SK-N-SH (cell line): ENCODE results near the gene ROBO3. TPM values are rescaled to one million over a fixed set of nuclear protein-coding genes. Genes with fewer than 3 reads are reported as not detected.

Experiments used
- CTCF ChIA-PET: fragments of 300-600, 350-600 bp; formaldehyde crosslinking; extraction: SDS; loops from one replicate; lab custom pipeline; 2021; lab: Yijun Ruan, JAX
- POLR2A ChIA-PET: fragments of 350-600 bp; sonication (Branson Sonifier 250); formaldehyde crosslinking; extraction: SDS; loops from one replicate; lab custom pipeline; 2020; ENCODE audit warnings: antibody characterized with exemption, inconsistent platforms; lab: Yijun Ruan, JAX
- DNase-seq: peaks from one replicate; pipeline ENCODE4 v3.0.0; 2012
- H2AFZ ChIP-seq: fragments of 200-600 bp; sonication (generic); 2 replicates; pipeline ENCODE4 v1.8.1; 2016; ENCODE audit warnings: antibody characterized with exemption, mild to moderate bottlenecking, low read depth
- H3F3A ChIP-seq: fragments of 200-600 bp; sonication (generic); replicated peaks from 2 replicates; pipeline ENCODE3; 2016; ENCODE audit warnings: antibody characterized with exemption, mild to moderate bottlenecking; ENCODE audit not compliant: insufficient read depth
- H3K27ac ChIP-seq, 2 experiments: fragments of 200-500 bp in 1 of 2; fragments of 200-600 bp in 1 of 2; sonication (Bioruptor generic) in 1 of 2; sonication (generic), shearing (Covaris generic) in 1 of 2; 2 replicates each; pipeline versions ENCODE4 v1.5.1 to v1.6.1; 2014 to 2016; ENCODE audit warnings: low read depth in 2 of 2, inconsistent platforms in 1 of 2, low read length in 1 of 2, mild to moderate bottlenecking in 1 of 2, mixed read lengths in 1 of 2
- H3K27me3 ChIP-seq: fragments of 200-600 bp; sonication (generic), shearing (Covaris generic); 2 replicates; pipeline ENCODE4 v1.6.1; 2016; ENCODE audit warnings: mixed run types; ENCODE audit not compliant: insufficient read depth
- H3K36me3 ChIP-seq, 2 experiments: fragments of 200-500 bp in 1 of 2; fragments of 200-600 bp in 1 of 2; sonication (Bioruptor generic) in 1 of 2; sonication (generic) in 1 of 2; replicated peaks in 1 of 2; 2 replicates each; pipeline versions ENCODE3 to v1.5.1; 2014 to 2016; ENCODE audit warnings: low read length in 1 of 2, mild to moderate bottlenecking in 1 of 2; ENCODE audit not compliant: insufficient read depth in 2 of 2, control insufficient read depth in 1 of 2
- H3K4me1 ChIP-seq, 2 experiments: fragments of 200-500 bp in 1 of 2; fragments of 200-600 bp in 1 of 2; sonication (Bioruptor generic) in 1 of 2; sonication (generic), shearing (Covaris generic) in 1 of 2; 2 replicates each; pipeline versions ENCODE4 v1.5.1 to v1.6.1; 2014 to 2016; ENCODE audit warnings: low read depth in 1 of 2, low read length in 1 of 2, mixed run types in 1 of 2; ENCODE audit not compliant: insufficient read depth in 2 of 2, control insufficient read depth in 1 of 2
- H3K4me2 ChIP-seq: fragments of 200-600 bp; sonication (generic), shearing (Covaris generic); 2 replicates; pipeline ENCODE4 v1.6.1; 2017; ENCODE audit warnings: mixed run types
- H3K4me3 ChIP-seq, 2 experiments: fragments of 200-500 bp in 1 of 2; fragments of 200-600 bp in 1 of 2; sonication (Bioruptor generic) in 1 of 2; sonication (generic), shearing (Covaris generic) in 1 of 2; 2 replicates each; pipeline versions ENCODE4 v1.5.1 to v1.8.1; 2014 to 2016; ENCODE audit warnings: low read depth in 2 of 2, inconsistent platforms in 1 of 2, low read length in 1 of 2, mild to moderate bottlenecking in 1 of 2, mixed read lengths in 1 of 2, moderate library complexity in 1 of 2
- H3K79me2 ChIP-seq: fragments of 200-600 bp; sonication (generic); 2 replicates; pipeline ENCODE4 v1.8.1; 2017; ENCODE audit warnings: mild to moderate bottlenecking; ENCODE audit not compliant: insufficient read depth
- H3K9ac ChIP-seq: fragments of 200-600 bp; sonication (generic); 2 replicates; pipeline ENCODE4 v1.6.1; 2017; ENCODE audit warnings: mixed run types
- H3K9me2 ChIP-seq: fragments of 200-600 bp; sonication (generic); 2 replicates; pipeline ENCODE4 v1.6.1; 2017; ENCODE audit warnings: mixed run types
- H3K9me3 ChIP-seq: fragments of 200-600 bp; sonication (generic); 2 replicates; pipeline ENCODE4 v1.6.1; 2017; ENCODE audit warnings: mixed run types, mild to moderate bottlenecking, moderate library complexity
- H4K20me1 ChIP-seq: fragments of 200-600 bp; sonication (generic); 2 replicates; pipeline ENCODE4 v1.6.1; 2017; ENCODE audit warnings: mild to moderate bottlenecking, mixed run types; ENCODE audit not compliant: insufficient read depth
- EP300 ChIP-seq, 2 experiments: IDR thresholded peaks; 2 replicates each; pipeline versions ENCODE4 v1.4.0 to v1.6.1; 2012; ENCODE audit warnings: borderline replicate concordance in 1 of 2, low read depth in 1 of 2, low read length in 1 of 2
- EZH2phosphoT487 ChIP-seq: fragments of 200-600 bp; sonication (generic); IDR thresholded peaks from 2 replicates; pipeline ENCODE4 v1.6.1; 2017; ENCODE audit warnings: low read depth, mixed run types, mild to moderate bottlenecking, antibody characterized with exemption, moderate library complexity, borderline replicate concordance
- FOSL2 ChIP-seq: IDR thresholded peaks from 2 replicates; pipeline ENCODE4 v1.4.0; 2012; ENCODE audit warnings: low read depth, mild to moderate bottlenecking, moderate library complexity, borderline replicate concordance
- GABPA ChIP-seq: IDR thresholded peaks from 2 replicates; pipeline ENCODE4 v1.4.0; 2012; ENCODE audit warnings: low read depth, mild to moderate bottlenecking
- GATA2 ChIP-seq: sonication (generic); formaldehyde crosslinking; IDR thresholded peaks from 2 replicates; pipeline ENCODE4 v1.5.0; 2020; ENCODE audit warnings: mild to moderate bottlenecking, missing genetic modification reagents
- MXI1 ChIP-seq: IDR thresholded peaks from 2 replicates; pipeline ENCODE4 v1.6.1; 2012; ENCODE audit warnings: mild to moderate bottlenecking, low read depth, low read length, improper control_type of control experiment
- NRF1 ChIP-seq: IDR thresholded peaks from 2 replicates; pipeline ENCODE4 v1.6.1; 2012; ENCODE audit warnings: low read depth, mild to moderate bottlenecking, low read length
- POLR2AphosphoS5 ChIP-seq: IDR thresholded peaks from 2 replicates; pipeline ENCODE4 v1.6.1; 2012; ENCODE audit warnings: low read depth, low read length
- SIN3A ChIP-seq: IDR thresholded peaks from 2 replicates; pipeline ENCODE4 v1.6.1; 2012; ENCODE audit warnings: low read depth, mild to moderate bottlenecking, low read length, moderate library complexity, borderline replicate concordance
- SMC3 ChIP-seq: IDR thresholded peaks from 2 replicates; pipeline ENCODE4 v1.6.1; 2012; ENCODE audit warnings: low read depth, low read length, improper control_type of control experiment
- TAF1 ChIP-seq: IDR thresholded peaks from 2 replicates; pipeline ENCODE4 v1.6.1; 2012; ENCODE audit warnings: low read depth, mild to moderate bottlenecking, low read length, moderate library complexity, borderline replicate concordance
- TCF12 ChIP-seq: IDR thresholded peaks from 2 replicates; pipeline ENCODE4 v1.4.0; 2012
- TEAD4 ChIP-seq: IDR thresholded peaks from 2 replicates; pipeline ENCODE4 v1.4.0; 2012; ENCODE audit warnings: mild to moderate bottlenecking, borderline replicate concordance; ENCODE audit not compliant: insufficient read depth
- YY1 ChIP-seq: IDR thresholded peaks from 2 replicates; pipeline ENCODE4 v1.4.0; 2012; ENCODE audit warnings: low read depth, mild to moderate bottlenecking
- WGBS: methylation state at CpG from one replicate; pipeline ENCODE4 v1.1.6; 2017; ENCODE audit warnings: low lambda C conversion rate; 5-methylcytosine and 5-hydroxymethylcytosine counted together
- polyA plus RNA-seq, 3 experiments: library from polyadenylated mRNA; depleted of rRNA; stranded (reverse); fragments of >200 nt; gene quantifications; 2 replicates each; pipeline ENCODE4 v1.2.3, GENCODE V29; 2012
- TF ChIP-seq, protein P1 (sequence below): IDR thresholded peaks from 2 replicates; pipeline ENCODE4 v1.4.0; 2012; ENCODE audit warnings: low read depth, borderline replicate concordance
- TF ChIP-seq, protein P2 (sequence below): IDR thresholded peaks from 2 replicates; pipeline ENCODE4 v1.4.0; 2012; ENCODE audit warnings: low read depth
- TF ChIP-seq, protein P3 (sequence below): fragments of 200-600 bp; sonication (generic); IDR thresholded peaks from 2 replicates; pipeline ENCODE4 v1.6.1; 2017; ENCODE audit warnings: antibody characterized with exemption, mild to moderate bottlenecking, moderate library complexity
- TF ChIP-seq, protein P4 (sequence below): fragments of 150-350 bp; IDR thresholded peaks from 2 replicates; pipeline ENCODE4 v1.6.1; 2016; ENCODE audit warnings: mild to moderate bottlenecking, low read depth, low read length
- TF ChIP-seq, protein P5 (sequence below): IDR thresholded peaks from 2 replicates; pipeline ENCODE4; 2012
- TF ChIP-seq, protein P6 (sequence below): IDR thresholded peaks from 2 replicates; pipeline ENCODE4 v1.6.1; 2012; ENCODE audit warnings: mild to moderate bottlenecking, low read depth, low read length, moderate library complexity

The ROBO3 gene
- polyA plus RNA-seq, 1 of the 3 experiments (the other 2 are of a cell fraction) = 59.8 TPM

DNA sequence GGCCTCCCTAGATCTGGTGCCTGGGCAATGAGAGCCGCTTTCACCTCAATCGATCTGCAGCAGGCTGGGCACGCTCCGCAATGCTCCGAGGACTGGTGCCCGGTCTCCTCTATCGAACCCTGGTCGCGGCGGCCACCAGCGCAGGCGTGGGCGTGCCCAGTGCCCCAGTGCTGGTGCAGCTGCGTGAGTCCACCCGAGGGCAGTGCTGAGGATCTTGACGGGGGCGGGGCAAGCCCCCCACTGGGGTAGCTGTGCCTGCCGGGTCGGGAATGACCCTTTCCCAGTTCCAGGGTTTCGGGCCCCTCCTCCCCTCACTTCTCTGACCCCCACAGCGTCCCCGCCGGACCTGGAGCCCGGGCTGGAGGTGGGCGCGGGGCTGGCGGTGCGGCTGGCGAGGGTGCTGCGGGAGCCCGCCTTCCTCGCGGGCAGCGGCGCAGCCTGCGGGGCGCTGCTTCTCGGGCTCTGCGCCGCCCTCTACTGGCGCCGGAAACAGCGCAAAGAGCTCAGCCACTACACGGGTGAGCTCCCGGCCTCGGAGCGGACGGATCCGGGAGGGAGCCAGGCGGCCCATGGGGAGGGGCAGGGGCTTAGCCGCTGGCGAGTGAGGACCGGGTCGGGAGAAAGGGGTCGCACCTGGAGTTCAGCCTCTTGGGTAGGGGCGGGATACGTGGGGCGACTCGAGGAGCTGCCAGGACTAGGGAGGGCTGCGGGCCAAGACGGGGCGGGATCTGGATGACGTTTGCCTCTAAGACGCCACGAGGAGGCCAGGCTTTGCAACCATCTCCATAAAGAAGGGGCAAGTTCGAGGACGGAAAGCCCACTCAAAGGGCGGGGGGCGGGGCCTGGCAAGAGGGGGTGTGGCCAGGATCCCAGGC, 10.9 kb downstream of the ROBO3 start:
- POLR2A ChIA-PET = interaction anchor here (0.6 to 1.4 kb wide), 10 partner anchors 9 to 207 kb away, joined by 3 to 15 read pairs (median 3); partner anchors contain the start of genes CCDC15, SIAE and SPA17
- Histone ChIP-seq H3K79me2 (no peaks in the 10 kb centered on the region; the same call in 1 of the 2 replicates), H3K4me2 (peak overlapping the region; percentile 96), H3K27me3 (no peaks in the 10 kb centered on the region), H3K27ac (peak overlapping the region; percentile 93 to 94), H3K4me1 (peaks cover 0 to 17% of the 10 kb centered on the region in 2 experiments; a peak in 1 of 4 replicates), H3K36me3 (no peaks in the 10 kb centered on the region), H3K9me2 (no peaks in the 10 kb centered on the region), H3K9me3 (no peaks in the 10 kb centered on the region), H2AFZ (peak overlapping the region; percentile 89), H3K9ac (peak overlapping the region; percentile 97), H3F3A (no peaks in the 10 kb centered on the region), H4K20me1 (no peaks in the 10 kb centered on the region), H3K4me3 (peak overlapping the region; percentile 73 to 80)
- WGBS = 2% methylated on average over 20 of the region's 69 CpGs
- CTCF ChIA-PET = interaction anchor here (0.5 to 5.0 kb wide), 37 partner anchors 8 to 539 kb away, joined by 3 to 55 read pairs (median 4); partner anchors contain the start of genes CCDC15, MSANTD2, NRGN and ROBO3
- DNase-seq = peak; percentile 96
- no peak for TF ChIP-seq EZH2phosphoT487
- peak; percentile 36; the same call in 1 of the 2 replicates for TF ChIP-seq SMC3
- no peak for TF ChIP-seq GATA2
- peak; percentile 63 for TF ChIP-seq NRF1
- TF ChIP-seq, protein P1, sequence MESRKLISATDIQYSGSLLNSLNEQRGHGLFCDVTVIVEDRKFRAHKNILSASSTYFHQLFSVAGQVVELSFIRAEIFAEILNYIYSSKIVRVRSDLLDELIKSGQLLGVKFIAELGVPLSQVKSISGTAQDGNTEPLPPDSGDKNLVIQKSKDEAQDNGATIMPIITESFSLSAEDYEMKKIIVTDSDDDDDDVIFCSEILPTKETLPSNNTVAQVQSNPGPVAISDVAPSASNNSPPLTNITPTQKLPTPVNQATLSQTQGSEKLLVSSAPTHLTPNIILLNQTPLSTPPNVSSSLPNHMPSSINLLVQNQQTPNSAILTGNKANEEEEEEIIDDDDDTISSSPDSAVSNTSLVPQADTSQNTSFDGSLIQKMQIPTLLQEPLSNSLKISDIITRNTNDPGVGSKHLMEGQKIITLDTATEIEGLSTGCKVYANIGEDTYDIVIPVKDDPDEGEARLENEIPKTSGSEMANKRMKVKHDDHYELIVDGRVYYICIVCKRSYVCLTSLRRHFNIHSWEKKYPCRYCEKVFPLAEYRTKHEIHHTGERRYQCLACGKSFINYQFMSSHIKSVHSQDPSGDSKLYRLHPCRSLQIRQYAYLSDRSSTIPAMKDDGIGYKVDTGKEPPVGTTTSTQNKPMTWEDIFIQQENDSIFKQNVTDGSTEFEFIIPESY = no peak
- TF ChIP-seq, protein P2, sequence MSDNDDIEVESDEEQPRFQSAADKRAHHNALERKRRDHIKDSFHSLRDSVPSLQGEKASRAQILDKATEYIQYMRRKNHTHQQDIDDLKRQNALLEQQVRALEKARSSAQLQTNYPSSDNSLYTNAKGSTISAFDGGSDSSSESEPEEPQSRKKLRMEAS = peak; percentile 78
- TF ChIP-seq MXI1 = peak; percentile 61
- peak; percentile 62 for TF ChIP-seq TAF1
- TF ChIP-seq POLR2AphosphoS5 = peak; percentile 80
- TF ChIP-seq TEAD4 = no peak
- peak; percentile 37; the same call in 1 of the 2 replicates for TF ChIP-seq TCF12
- peak; percentile 9; the same call in 1 of the 2 replicates for TF ChIP-seq FOSL2
- TF ChIP-seq EP300 (IDR thresholded peaks at IDR 0.05; ENCODE audit: borderline replicate concordance in 1 of 2, low read depth in 1 of 2, low read length in 1 of 2) = no peak
- TF ChIP-seq, protein P3, sequence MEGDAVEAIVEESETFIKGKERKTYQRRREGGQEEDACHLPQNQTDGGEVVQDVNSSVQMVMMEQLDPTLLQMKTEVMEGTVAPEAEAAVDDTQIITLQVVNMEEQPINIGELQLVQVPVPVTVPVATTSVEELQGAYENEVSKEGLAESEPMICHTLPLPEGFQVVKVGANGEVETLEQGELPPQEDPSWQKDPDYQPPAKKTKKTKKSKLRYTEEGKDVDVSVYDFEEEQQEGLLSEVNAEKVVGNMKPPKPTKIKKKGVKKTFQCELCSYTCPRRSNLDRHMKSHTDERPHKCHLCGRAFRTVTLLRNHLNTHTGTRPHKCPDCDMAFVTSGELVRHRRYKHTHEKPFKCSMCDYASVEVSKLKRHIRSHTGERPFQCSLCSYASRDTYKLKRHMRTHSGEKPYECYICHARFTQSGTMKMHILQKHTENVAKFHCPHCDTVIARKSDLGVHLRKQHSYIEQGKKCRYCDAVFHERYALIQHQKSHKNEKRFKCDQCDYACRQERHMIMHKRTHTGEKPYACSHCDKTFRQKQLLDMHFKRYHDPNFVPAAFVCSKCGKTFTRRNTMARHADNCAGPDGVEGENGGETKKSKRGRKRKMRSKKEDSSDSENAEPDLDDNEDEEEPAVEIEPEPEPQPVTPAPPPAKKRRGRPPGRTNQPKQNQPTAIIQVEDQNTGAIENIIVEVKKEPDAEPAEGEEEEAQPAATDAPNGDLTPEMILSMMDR = peak; percentile 75
- TF ChIP-seq, protein P4, sequence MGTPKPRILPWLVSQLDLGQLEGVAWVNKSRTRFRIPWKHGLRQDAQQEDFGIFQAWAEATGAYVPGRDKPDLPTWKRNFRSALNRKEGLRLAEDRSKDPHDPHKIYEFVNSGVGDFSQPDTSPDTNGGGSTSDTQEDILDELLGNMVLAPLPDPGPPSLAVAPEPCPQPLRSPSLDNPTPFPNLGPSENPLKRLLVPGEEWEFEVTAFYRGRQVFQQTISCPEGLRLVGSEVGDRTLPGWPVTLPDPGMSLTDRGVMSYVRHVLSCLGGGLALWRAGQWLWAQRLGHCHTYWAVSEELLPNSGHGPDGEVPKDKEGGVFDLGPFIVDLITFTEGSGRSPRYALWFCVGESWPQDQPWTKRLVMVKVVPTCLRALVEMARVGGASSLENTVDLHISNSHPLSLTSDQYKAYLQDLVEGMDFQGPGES = no peak
- TF ChIP-seq, protein P5, sequence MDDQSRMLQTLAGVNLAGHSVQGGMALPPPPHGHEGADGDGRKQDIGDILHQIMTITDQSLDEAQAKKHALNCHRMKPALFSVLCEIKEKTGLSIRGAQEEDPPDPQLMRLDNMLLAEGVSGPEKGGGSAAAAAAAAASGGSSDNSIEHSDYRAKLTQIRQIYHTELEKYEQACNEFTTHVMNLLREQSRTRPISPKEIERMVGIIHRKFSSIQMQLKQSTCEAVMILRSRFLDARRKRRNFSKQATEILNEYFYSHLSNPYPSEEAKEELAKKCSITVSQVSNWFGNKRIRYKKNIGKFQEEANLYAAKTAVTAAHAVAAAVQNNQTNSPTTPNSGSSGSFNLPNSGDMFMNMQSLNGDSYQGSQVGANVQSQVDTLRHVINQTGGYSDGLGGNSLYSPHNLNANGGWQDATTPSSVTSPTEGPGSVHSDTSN = no peak; the same call in 1 of the 2 replicates
- TF ChIP-seq YY1 = peak; percentile 46; the same call in 1 of the 2 replicates
- TF ChIP-seq, protein P6, sequence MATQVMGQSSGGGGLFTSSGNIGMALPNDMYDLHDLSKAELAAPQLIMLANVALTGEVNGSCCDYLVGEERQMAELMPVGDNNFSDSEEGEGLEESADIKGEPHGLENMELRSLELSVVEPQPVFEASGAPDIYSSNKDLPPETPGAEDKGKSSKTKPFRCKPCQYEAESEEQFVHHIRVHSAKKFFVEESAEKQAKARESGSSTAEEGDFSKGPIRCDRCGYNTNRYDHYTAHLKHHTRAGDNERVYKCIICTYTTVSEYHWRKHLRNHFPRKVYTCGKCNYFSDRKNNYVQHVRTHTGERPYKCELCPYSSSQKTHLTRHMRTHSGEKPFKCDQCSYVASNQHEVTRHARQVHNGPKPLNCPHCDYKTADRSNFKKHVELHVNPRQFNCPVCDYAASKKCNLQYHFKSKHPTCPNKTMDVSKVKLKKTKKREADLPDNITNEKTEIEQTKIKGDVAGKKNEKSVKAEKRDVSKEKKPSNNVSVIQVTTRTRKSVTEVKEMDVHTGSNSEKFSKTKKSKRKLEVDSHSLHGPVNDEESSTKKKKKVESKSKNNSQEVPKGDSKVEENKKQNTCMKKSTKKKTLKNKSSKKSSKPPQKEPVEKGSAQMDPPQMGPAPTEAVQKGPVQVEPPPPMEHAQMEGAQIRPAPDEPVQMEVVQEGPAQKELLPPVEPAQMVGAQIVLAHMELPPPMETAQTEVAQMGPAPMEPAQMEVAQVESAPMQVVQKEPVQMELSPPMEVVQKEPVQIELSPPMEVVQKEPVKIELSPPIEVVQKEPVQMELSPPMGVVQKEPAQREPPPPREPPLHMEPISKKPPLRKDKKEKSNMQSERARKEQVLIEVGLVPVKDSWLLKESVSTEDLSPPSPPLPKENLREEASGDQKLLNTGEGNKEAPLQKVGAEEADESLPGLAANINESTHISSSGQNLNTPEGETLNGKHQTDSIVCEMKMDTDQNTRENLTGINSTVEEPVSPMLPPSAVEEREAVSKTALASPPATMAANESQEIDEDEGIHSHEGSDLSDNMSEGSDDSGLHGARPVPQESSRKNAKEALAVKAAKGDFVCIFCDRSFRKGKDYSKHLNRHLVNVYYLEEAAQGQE = no peak; the same call in 1 of the 2 replicates
- TF ChIP-seq SIN3A = no peak; the same call in 1 of the 2 replicates
- TF ChIP-seq GABPA = peak; percentile 59
